Measurements from ENCODE around the gene AAK1. TPM values are rescaled to one million over a fixed set of nuclear protein-coding genes. Genes with fewer than 3 reads are reported as not detected.

AAK1 gene
- polyA plus RNA-seq, 3 donors, result 9.8 to 18.9 (median 10.8) TPM

- no peak overlapping the region for H3K4me3 Mint-ChIP-seq
- no peak overlapping the region for H3K27ac ChIP-seq (ENCODE audit: low read depth in 1 of 2, low read length in 2 of 2)
- H3K36me3 ChIP-seq (replicated peaks in 1 of 2; ENCODE audit: control insufficient read depth in 1 of 2, insufficient read depth in 2 of 2, low read length in 2 of 2), result peaks cover 19 to 39% of the 10 kb centered on the region in 2 donors
- WGBS (ENCODE audit: insufficient coverage), result no CpG with 5 or more reads among the region's 1 CpG
- no peak for DNase-seq
- H2AFZ ChIP-seq (ENCODE audit: insufficient read depth, low read depth, low read length, poor library complexity, severe bottlenecking), result no peak overlapping the region
- peaks cover 66% of the 10 kb centered on the region for H3K79me2 ChIP-seq (ENCODE audit: insufficient read depth, low read length)
- H3K9ac ChIP-seq (ENCODE audit: insufficient read depth, low read length, poor library complexity, severe bottlenecking), result no peak overlapping the region
- no peak overlapping the region for H3K4me3 ChIP-seq (replicated peaks in 1 of 3; ENCODE audit: low read depth in 2 of 3, low read length in 3 of 3)
- H3K4me2 ChIP-seq (replicated peaks; ENCODE audit: extremely low read depth, low read length, poor library complexity, severe bottlenecking), result no peak overlapping the region
- TF ChIP-seq CTCF (IDR thresholded peaks at IDR 0.05), result no peak
- no peak overlapping the region for H3K27ac Mint-ChIP-seq
- H3K9me3 ChIP-seq (replicated peaks in 1 of 2; ENCODE audit: control insufficient read depth in 1 of 2, insufficient read depth in 1 of 2, low read length in 2 of 2), result no peaks in the 10 kb centered on the region
- H3K4me1 ChIP-seq (ENCODE audit: control insufficient read depth in 1 of 2, insufficient read depth in 2 of 2, low read length in 2 of 2), result peaks cover 12 to 22% of the 10 kb centered on the region in 2 donors
- peaks cover 11% of the 10 kb centered on the region for H4K20me1 ChIP-seq (ENCODE audit: insufficient read depth, low read length)
- H3K9me3 Mint-ChIP-seq, result peaks cover 0 to 4% (median 1%) of the 10 kb centered on the region in 7 donors
- H3K27me3 ChIP-seq (ENCODE audit: control insufficient read depth in 2 of 2, insufficient read depth in 2 of 2, low read length in 2 of 2), result no peaks in the 10 kb centered on the region
- H3K4me1 Mint-ChIP-seq, result peaks cover 37% of the 10 kb centered on the region
- H3K36me3 Mint-ChIP-seq, result peaks cover 32 to 40% of the 10 kb centered on the region in 2 donors
- intact Hi-C loops (cut with micrococcal nuclease), result no loop called here
- H3K27me3 Mint-ChIP-seq (ENCODE audit: low read depth in 3 of 3), result no peaks in the 10 kb centered on the region
Observed at GRCh38 chr2:69546646-69547045, 96.9 kb downstream of the AAK1 start.

- peaks cover 35% of the 10 kb centered on the region for H3K4me1 Mint-ChIP-seq
- H3K4me3 ChIP-seq (replicated peaks in 1 of 3; ENCODE audit: low read depth in 2 of 3, low read length in 3 of 3), result no peak overlapping the region
- H3K4me3 Mint-ChIP-seq, result no peak overlapping the region
- peaks cover 0 to 4% (median 1%) of the 10 kb centered on the region in 7 donors for H3K9me3 Mint-ChIP-seq
- 75% methylated on average over 1 of the region's 2 CpGs for WGBS (ENCODE audit: insufficient coverage)
- H3K27ac Mint-ChIP-seq, result peak overlapping the region in 3 of 7 donors; percentile 7 to 71 (median 26)
- peak overlapping the region in 1 of 2 donors; percentile 11 for H3K27ac ChIP-seq (ENCODE audit: low read depth in 1 of 2, low read length in 2 of 2)
- H3K27me3 ChIP-seq (ENCODE audit: control insufficient read depth in 2 of 2, insufficient read depth in 2 of 2, low read length in 2 of 2), result no peaks in the 10 kb centered on the region
- H3K36me3 Mint-ChIP-seq, result peaks cover 30 to 44% of the 10 kb centered on the region in 2 donors
- intact Hi-C loops (cut with micrococcal nuclease), result no loop called here
- peaks cover 55% of the 10 kb centered on the region for H3K79me2 ChIP-seq (ENCODE audit: insufficient read depth, low read length)
- TF ChIP-seq CTCF (IDR thresholded peaks at IDR 0.05), result no peak
- peaks cover 12 to 22% of the 10 kb centered on the region in 2 donors for H3K4me1 ChIP-seq (ENCODE audit: control insufficient read depth in 1 of 2, insufficient read depth in 2 of 2, low read length in 2 of 2)
- peaks cover 21 to 34% of the 10 kb centered on the region in 2 donors for H3K36me3 ChIP-seq (replicated peaks in 1 of 2; ENCODE audit: control insufficient read depth in 1 of 2, insufficient read depth in 2 of 2, low read length in 2 of 2)
- H3K4me2 ChIP-seq (replicated peaks; ENCODE audit: extremely low read depth, low read length, poor library complexity, severe bottlenecking), result no peak overlapping the region
- no peak for DNase-seq
- no peak overlapping the region for H3K9ac ChIP-seq (ENCODE audit: insufficient read depth, low read length, poor library complexity, severe bottlenecking)
- H2AFZ ChIP-seq (ENCODE audit: insufficient read depth, low read depth, low read length, poor library complexity, severe bottlenecking), result no peak overlapping the region
- H3K27me3 Mint-ChIP-seq (ENCODE audit: low read depth in 3 of 3), result no peaks in the 10 kb centered on the region
- H3K9me3 ChIP-seq (replicated peaks in 1 of 2; ENCODE audit: control insufficient read depth in 1 of 2, insufficient read depth in 1 of 2, low read length in 2 of 2), result no peaks in the 10 kb centered on the region
- H4K20me1 ChIP-seq (ENCODE audit: insufficient read depth, low read length), result peaks cover 11% of the 10 kb centered on the region
Observed at GRCh38 chr2:69545477-69545932, 98.0 kb downstream of the AAK1 start.

Measured in CD14-positive monocyte (primary cell).